HG03025 (cell line): Measurements from ENCODE around the gene SLC45A3.

Source experiments
- ATAC-seq: cut with Tn5 transposase; IDR thresholded peaks from one replicate; pipeline ENCODE4 v1.9.1; 2021; ENCODE audit warnings: mild to moderate bottlenecking, moderate library complexity; ENCODE audit not compliant: unreplicated experiment, low FRiP score

Gene SLC45A3

GRCh38 chr1:205670611-205671430, 9.5 kb downstream of the SLC45A3 start:
- ATAC-seq = no peak

GRCh38 chr1:205670150-205670446, 10.2 kb downstream of the SLC45A3 start:
- ATAC-seq = no peak

GRCh38 chr1:205669341-205670149, 10.8 kb downstream of the SLC45A3 start:
- ATAC-seq = no peak

- no peak for ATAC-seq
Measured at GRCh38 chr1:205668951-205669340, 11.4 kb downstream of the SLC45A3 start.

GRCh38 chr1:205667909-205668643, 12.2 kb downstream of the SLC45A3 start:
- no peak for ATAC-seq

GRCh38 chr1:205666372-205667166, 13.7 kb downstream of the SLC45A3 start:
- no peak for ATAC-seq

- no peak for ATAC-seq
Measured at GRCh38 chr1:205665201-205666045, 14.9 kb downstream of the SLC45A3 start.

- ATAC-seq = no peak
Measured at GRCh38 chr1:205664399-205665017, 15.8 kb downstream of the SLC45A3 start.

- ATAC-seq = no peak
Measured at GRCh38 chr1:205663286-205663936, 16.9 kb downstream of the SLC45A3 start.

GRCh38 chr1:205662791-205663190, 17.5 kb downstream of the SLC45A3 start:
- ATAC-seq = no peak

- ATAC-seq = no peak
Measured at GRCh38 chr1:205662135-205662738, 18.1 kb downstream of the SLC45A3 start.

- no peak for ATAC-seq
Measured at GRCh38 chr1:205661429-205662134, 18.7 kb downstream of the SLC45A3 start.

- ATAC-seq = no peak
Measured at GRCh38 chr1:205660361-205660760, 19.9 kb downstream of the SLC45A3 start.

- ATAC-seq = no peak
Measured at GRCh38 chr1:205658943-205659581, 21.2 kb downstream of the SLC45A3 start.

- no peak for ATAC-seq
Measured at GRCh38 chr1:205656236-205656635, 24.1 kb downstream of the SLC45A3 start.

GRCh38 chr1:205652984-205653383, 27.3 kb downstream of the SLC45A3 start:
- no peak for ATAC-seq

GRCh38 chr1:205650241-205650640, 30.1 kb downstream of the SLC45A3 start:
- no peak for ATAC-seq
